NOMO-1 treated with DMSO at 0.1 percent for 48 hours (cell line): ENCODE results near the gene BTBD19.

Experiments used
- DNase-seq: peaks from one replicate; lab custom pipeline; 2025; ENCODE audit not compliant: unreplicated experiment; lab: John Stamatoyannopoulos, UW

Gene BTBD19

GRCh38 chr1:44854970-44855369, 46.6 kb downstream of the BTBD19 start:
- DNase-seq = no peak

- no peak for DNase-seq
These were observed 47.4 kb downstream of the BTBD19 start for GRCh38 chr1:44855742-44856141.

- DNase-seq = no peak
These were observed 49.1 kb downstream of the BTBD19 start for GRCh38 chr1:44857446-44857845.

- peak; percentile 48 for DNase-seq
These were observed 52.0 kb downstream of the BTBD19 start for GRCh38 chr1:44860331-44860730.

GRCh38 chr1:44860891-44861425, 52.6 kb downstream of the BTBD19 start:
- DNase-seq = no peak

GRCh38 chr1:44862829-44863401, 54.6 kb downstream of the BTBD19 start:
- no peak for DNase-seq
